Effector CD4-positive, alpha-beta T cell (primary cell): ENCODE data around the gene C2CD3.
"Not testable (repeated sequence)": the region's sequence is repeated elsewhere in the genome, so short reads cannot be mapped to it uniquely, and the experiment has no call there.

Experiments used
- DNase-seq: peaks from one replicate; pipeline ENCODE4 v3.0.0-alpha.2; 2020

Gene C2CD3

GRCh38 chr11:74162681-74163467, 7.9 kb downstream of the C2CD3 start:
- no peak for DNase-seq

- DNase-seq = no peak
Measured at GRCh38 chr11:74159642-74160041, 11.2 kb downstream of the C2CD3 start.

- no peak for DNase-seq
Measured at GRCh38 chr11:74157169-74157568, 13.6 kb downstream of the C2CD3 start.

GRCh38 chr11:74154620-74155281, 16.1 kb downstream of the C2CD3 start:
- no peak for DNase-seq

GRCh38 chr11:74153224-74153623, 17.6 kb downstream of the C2CD3 start:
- DNase-seq = no peak

GRCh38 chr11:74147199-74147929, 23.4 kb downstream of the C2CD3 start:
- DNase-seq = no peak

- no peak for DNase-seq
Measured at GRCh38 chr11:74144592-74144991, 26.2 kb downstream of the C2CD3 start.

GRCh38 chr11:74142624-74143023, 28.2 kb downstream of the C2CD3 start:
- no peak for DNase-seq

GRCh38 chr11:74141908-74142307, 28.9 kb downstream of the C2CD3 start:
- no peak for DNase-seq

- DNase-seq = no peak
Measured at GRCh38 chr11:74141241-74141695, 29.5 kb downstream of the C2CD3 start.

GRCh38 chr11:74139919-74140431, 30.8 kb downstream of the C2CD3 start:
- not testable (repeated sequence) for DNase-seq

- no peak for DNase-seq
Measured at GRCh38 chr11:74139151-74139918, 31.5 kb downstream of the C2CD3 start.

- no peak for DNase-seq
Measured at GRCh38 chr11:74138572-74138971, 32.2 kb downstream of the C2CD3 start.

GRCh38 chr11:74138021-74138420, 32.8 kb downstream of the C2CD3 start:
- no peak for DNase-seq

- DNase-seq = no peak
Measured at GRCh38 chr11:74135127-74135840, 35.5 kb downstream of the C2CD3 start.

- no peak for DNase-seq
Measured at GRCh38 chr11:74134661-74135060, 36.1 kb downstream of the C2CD3 start.

GRCh38 chr11:74133436-74133835, 37.4 kb downstream of the C2CD3 start:
- no peak for DNase-seq

GRCh38 chr11:74132833-74133232, 38.0 kb downstream of the C2CD3 start:
- no peak for DNase-seq

GRCh38 chr11:74129121-74129520, 41.7 kb downstream of the C2CD3 start:
- DNase-seq = not testable (repeated sequence)

GRCh38 chr11:74123008-74123448, 47.8 kb downstream of the C2CD3 start:
- DNase-seq = no peak

GRCh38 chr11:74121804-74122203, 49.0 kb downstream of the C2CD3 start:
- DNase-seq = no peak
